ENCODE results near the gene FTCDNL1.

FTCDNL1 gene

GRCh38 chr2:199875400-199875799 is 24.4 kb upstream of the FTCDNL1 start:
- H3K9me3 Mint-ChIP-seq, result peaks cover 11% of the 10 kb centered on the region
- no peaks in the 10 kb centered on the region for H3K4me1 Mint-ChIP-seq
- peaks cover 3% of the 10 kb centered on the region for H3K27me3 Mint-ChIP-seq (ENCODE audit: low read depth)
- TF ChIP-seq CTCF (IDR thresholded peaks at IDR 0.05; ENCODE audit: unreplicated experiment in 3 of 3), result no peak
- no peak overlapping the region for H3K4me3 Mint-ChIP-seq
- no peak overlapping the region for H3K27ac Mint-ChIP-seq
- no peaks in the 10 kb centered on the region for H3K36me3 Mint-ChIP-seq (ENCODE audit: low read depth)

- no peak overlapping the region for H3K27ac Mint-ChIP-seq
- peaks cover 11% of the 10 kb centered on the region for H3K9me3 Mint-ChIP-seq
- H3K36me3 Mint-ChIP-seq (ENCODE audit: low read depth), result no peaks in the 10 kb centered on the region
- no peak overlapping the region for H3K4me3 Mint-ChIP-seq
- no peaks in the 10 kb centered on the region for H3K4me1 Mint-ChIP-seq
- peaks cover 3% of the 10 kb centered on the region for H3K27me3 Mint-ChIP-seq (ENCODE audit: low read depth)
- no peak for TF ChIP-seq CTCF (IDR thresholded peaks at IDR 0.05; ENCODE audit: unreplicated experiment in 3 of 3)
Measured at GRCh38 chr2:199874209-199874608, 23.2 kb upstream of the FTCDNL1 start.

- no peaks in the 10 kb centered on the region for H3K36me3 Mint-ChIP-seq (ENCODE audit: low read depth)
- H3K27me3 Mint-ChIP-seq (ENCODE audit: low read depth), result peaks cover 6% of the 10 kb centered on the region
- no peak for TF ChIP-seq CTCF (IDR thresholded peaks at IDR 0.05; ENCODE audit: unreplicated experiment in 3 of 3)
- no peaks in the 10 kb centered on the region for H3K4me1 Mint-ChIP-seq
- peaks cover 11% of the 10 kb centered on the region for H3K9me3 Mint-ChIP-seq
- H3K27ac Mint-ChIP-seq, result no peak overlapping the region
- H3K4me3 Mint-ChIP-seq, result no peak overlapping the region
Measured at GRCh38 chr2:199870581-199870980, 19.6 kb upstream of the FTCDNL1 start.

GRCh38 chr2:199869653-199870052 is 18.7 kb upstream of the FTCDNL1 start:
- Mint-ChIP-seq H3K27ac (no peak overlapping the region), H3K36me3 (ENCODE audit: low read depth) (no peaks in the 10 kb centered on the region), H3K4me3 (no peak overlapping the region), H3K27me3 (ENCODE audit: low read depth) (peaks cover 6% of the 10 kb centered on the region), H3K9me3 (peaks cover 6% of the 10 kb centered on the region), H3K4me1 (no peaks in the 10 kb centered on the region)
- no peak for TF ChIP-seq CTCF (IDR thresholded peaks at IDR 0.05; ENCODE audit: unreplicated experiment in 3 of 3)

- Mint-ChIP-seq H3K4me3 (no peak overlapping the region), H3K27me3 (ENCODE audit: low read depth) (peaks cover 6% of the 10 kb centered on the region), H3K27ac (no peak overlapping the region), H3K9me3 (peaks cover 5% of the 10 kb centered on the region), H3K36me3 (ENCODE audit: low read depth) (no peaks in the 10 kb centered on the region), H3K4me1 (no peaks in the 10 kb centered on the region)
- no peak for TF ChIP-seq CTCF (IDR thresholded peaks at IDR 0.05; ENCODE audit: unreplicated experiment in 3 of 3)
Measured at GRCh38 chr2:199869227-199869541, 18.2 kb upstream of the FTCDNL1 start.

- TF ChIP-seq CTCF (IDR thresholded peaks at IDR 0.05; ENCODE audit: unreplicated experiment in 3 of 3), result no peak
- no peaks in the 10 kb centered on the region for H3K36me3 Mint-ChIP-seq (ENCODE audit: low read depth)
- H3K4me1 Mint-ChIP-seq, result no peaks in the 10 kb centered on the region
- H3K27ac Mint-ChIP-seq, result no peak overlapping the region
- H3K4me3 Mint-ChIP-seq, result no peak overlapping the region
- no peaks in the 10 kb centered on the region for H3K9me3 Mint-ChIP-seq
- peaks cover 11% of the 10 kb centered on the region for H3K27me3 Mint-ChIP-seq (ENCODE audit: low read depth)
Measured at GRCh38 chr2:199868431-199869226, 17.6 kb upstream of the FTCDNL1 start.
